Epidermal melanocyte (primary cell): ENCODE results near the gene SLC6A9.

Experiments
- DNase-seq: peaks from one replicate; pipeline ENCODE4 v3.0.0; 2011; ENCODE audit warnings: low spot score; ENCODE audit not compliant: insufficient read length

Gene SLC6A9

GRCh38 chr1:43971336-43971980 is 59.8 kb downstream of the SLC6A9 start:
- DNase-seq, result no peak

GRCh38 chr1:43970911-43971310 is 60.4 kb downstream of the SLC6A9 start:
- no peak for DNase-seq

GRCh38 chr1:43970502-43970901 is 60.8 kb downstream of the SLC6A9 start:
- DNase-seq, result no peak

- peak; percentile 100 for DNase-seq
Measured at GRCh38 chr1:43969746-43970466, 61.4 kb downstream of the SLC6A9 start, which contains the start of gene DPH2. DPH2 (plus strand) TSS chr1:43970010; CDS start chr1:43970176, 166 bp downstream.

- no peak for DNase-seq
Measured at GRCh38 chr1:43969416-43969745, 61.9 kb downstream of the SLC6A9 start.

- DNase-seq, result no peak
Measured at GRCh38 chr1:43968348-43968948, 62.8 kb downstream of the SLC6A9 start.

- DNase-seq, result no peak
Measured at GRCh38 chr1:43965316-43965715, 65.9 kb downstream of the SLC6A9 start.

- DNase-seq, result no peak
Measured at GRCh38 chr1:43963890-43964289, 67.4 kb downstream of the SLC6A9 start.

GRCh38 chr1:43963006-43963405 is 68.3 kb downstream of the SLC6A9 start:
- no peak for DNase-seq

GRCh38 chr1:43962324-43962723 is 68.9 kb downstream of the SLC6A9 start:
- no peak for DNase-seq

GRCh38 chr1:43961692-43962091 is 69.6 kb downstream of the SLC6A9 start:
- DNase-seq, result no peak

- no peak for DNase-seq
Measured at GRCh38 chr1:43960798-43961197, 70.5 kb downstream of the SLC6A9 start.

GRCh38 chr1:43958351-43959255 is 72.7 kb downstream of the SLC6A9 start:
- no peak for DNase-seq

GRCh38 chr1:43957407-43958040 is 73.7 kb downstream of the SLC6A9 start:
- no peak for DNase-seq

GRCh38 chr1:43956234-43956633 is 75.0 kb downstream of the SLC6A9 start:
- no peak for DNase-seq

- DNase-seq, result no peak
Measured at GRCh38 chr1:43954036-43954435, 77.2 kb downstream of the SLC6A9 start.

GRCh38 chr1:43953361-43953760 is 77.9 kb downstream of the SLC6A9 start:
- no peak for DNase-seq

GRCh38 chr1:43952731-43953346 is 78.4 kb downstream of the SLC6A9 start:
- DNase-seq, result no peak

GRCh38 chr1:43951021-43951985 is 80.0 kb downstream of the SLC6A9 start:
- no peak for DNase-seq

GRCh38 chr1:43949678-43950077 is 81.6 kb downstream of the SLC6A9 start:
- DNase-seq, result no peak
